SU-DHL-6 (cell line): Measurements from ENCODE around the gene ZMPSTE24.

Experiments
- H2AFZ ChIP-seq: fragments of 200-600 bp; sonication (generic); 2 replicates; pipeline ENCODE4 v1.6.1; 2014; ENCODE audit warnings: low read depth, mild to moderate bottlenecking, moderate library complexity, mixed read lengths, antibody characterized with exemption, low read length; ENCODE audit not compliant: severe bottlenecking
- H3F3A ChIP-seq: fragments of 200-600 bp; shearing (Covaris generic); 2 replicates; pipeline ENCODE4 v1.6.0; 2016; ENCODE audit warnings: antibody characterized with exemption, mild to moderate bottlenecking; ENCODE audit not compliant: insufficient read depth
- H3K27ac ChIP-seq: fragments of 200-600 bp; sonication (generic); 2 replicates; pipeline ENCODE4 v1.5.1; 2016; ENCODE audit warnings: low read depth, mild to moderate bottlenecking, low read length, moderate library complexity, mixed read lengths
- H3K27me3 ChIP-seq: fragments of 200-600 bp; sonication (generic), shearing (Covaris generic); 2 replicates; pipeline ENCODE4 v1.6.0; 2014; ENCODE audit warnings: mild to moderate bottlenecking, low read length
- H3K36me3 ChIP-seq: fragments of 200-600 bp; sonication (generic); 2 replicates; pipeline ENCODE4 v1.6.1; 2014; ENCODE audit warnings: mild to moderate bottlenecking, low read length, mixed read lengths
- H3K4me2 ChIP-seq: fragments of 300-600, 200-600 bp; shearing (Covaris generic), sonication (generic); 2 replicates; pipeline ENCODE4 v1.6.0; 2014; ENCODE audit warnings: low read length, low read depth, mild to moderate bottlenecking; ENCODE audit not compliant: poor library complexity, severe bottlenecking
- H3K4me3 ChIP-seq: fragments of 200-600 bp; sonication (generic); 2 replicates; pipeline ENCODE4 v1.5.1; 2014; ENCODE audit warnings: antibody characterized with exemption, low read length, mild to moderate bottlenecking, mixed read lengths; ENCODE audit not compliant: insufficient read depth, poor library complexity, severe bottlenecking
- H3K79me2 ChIP-seq: fragments of 200-600 bp; sonication (generic); 2 replicates; pipeline ENCODE4 v1.6.1; 2014; ENCODE audit warnings: mild to moderate bottlenecking, low read length, moderate library complexity; ENCODE audit not compliant: insufficient read depth
- H3K9ac ChIP-seq: fragments of 200-600 bp; sonication (generic); 2 replicates; pipeline ENCODE4 v1.7.0; 2014; ENCODE audit warnings: mild to moderate bottlenecking, low read length
- H3K9me2 ChIP-seq: fragments of 200-600 bp; sonication (generic); replicated peaks from 2 replicates; pipeline ENCODE4 v1.6.1; 2014; ENCODE audit warnings: low read length; ENCODE audit not compliant: insufficient read depth
- H3K9me3 ChIP-seq: fragments of 200-600 bp; sonication (generic); 2 replicates; pipeline ENCODE4 v1.6.1; 2014; ENCODE audit warnings: low read length, mixed read lengths; ENCODE audit not compliant: insufficient read depth
- H4K20me1 ChIP-seq: fragments of 200-600 bp; sonication (generic); 2 replicates; pipeline ENCODE4 v1.6.1; 2014; ENCODE audit warnings: low read depth, mild to moderate bottlenecking, antibody characterized with exemption, low read length, moderate library complexity, mixed read lengths
- EZH2phosphoT487 ChIP-seq: fragments of 200-600 bp; sonication (generic), shearing (Covaris generic); conservative IDR thresholded peaks from 2 replicates; pipeline ENCODE4 v1.6.1; 2018; ENCODE audit warnings: mild to moderate bottlenecking, antibody characterized with exemption, low read length, moderate library complexity, mixed read lengths
- TF ChIP-seq, protein P1 (sequence below): fragments of 200-600 bp; sonication (generic); IDR thresholded peaks from one replicate; pipeline ENCODE4 v1.5.1; 2017; ENCODE audit warnings: antibody characterized with exemption, mild to moderate bottlenecking, low read length, moderate library complexity; ENCODE audit not compliant: insufficient read depth, poor library complexity, severe bottlenecking

ZMPSTE24 gene

DNA sequence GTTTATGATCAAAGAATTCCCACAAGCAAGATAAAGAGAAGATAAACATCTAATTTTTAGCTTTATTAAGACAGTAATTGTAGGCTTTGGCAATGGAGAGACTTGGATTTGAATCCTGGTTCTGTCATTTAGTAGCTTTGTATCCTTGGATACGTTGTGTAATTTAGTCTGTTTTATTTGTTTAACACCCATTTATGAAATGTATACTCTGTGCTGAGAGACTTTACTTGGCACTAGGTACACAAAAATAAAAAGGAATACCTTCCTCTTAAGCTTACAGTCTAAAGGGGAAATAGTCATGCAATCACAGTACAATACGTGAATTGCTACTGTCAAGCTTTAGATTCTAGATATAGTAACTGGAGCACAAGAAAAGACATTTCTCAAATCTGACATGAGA lies 23.8 kb downstream of the ZMPSTE24 start:
- Histone ChIP-seq H3K9me2 (no peaks in the 10 kb centered on the region), H3K4me3 (no peak overlapping the region), H3K4me2 (no peak overlapping the region), H3K27ac (no peak overlapping the region), H4K20me1 (no peaks in the 10 kb centered on the region), H3K79me2 (no peaks in the 10 kb centered on the region; the same call in 1 of the 2 replicates), H3K9ac (no peak overlapping the region), H2AFZ (no peak overlapping the region), H3F3A (no peaks in the 10 kb centered on the region; the same call in 1 of the 2 replicates), H3K36me3 (peaks cover 7% of the 10 kb centered on the region; the same call in 1 of the 2 replicates), H3K27me3 (no peaks in the 10 kb centered on the region), H3K9me3 (no peaks in the 10 kb centered on the region)
- TF ChIP-seq, protein P1, sequence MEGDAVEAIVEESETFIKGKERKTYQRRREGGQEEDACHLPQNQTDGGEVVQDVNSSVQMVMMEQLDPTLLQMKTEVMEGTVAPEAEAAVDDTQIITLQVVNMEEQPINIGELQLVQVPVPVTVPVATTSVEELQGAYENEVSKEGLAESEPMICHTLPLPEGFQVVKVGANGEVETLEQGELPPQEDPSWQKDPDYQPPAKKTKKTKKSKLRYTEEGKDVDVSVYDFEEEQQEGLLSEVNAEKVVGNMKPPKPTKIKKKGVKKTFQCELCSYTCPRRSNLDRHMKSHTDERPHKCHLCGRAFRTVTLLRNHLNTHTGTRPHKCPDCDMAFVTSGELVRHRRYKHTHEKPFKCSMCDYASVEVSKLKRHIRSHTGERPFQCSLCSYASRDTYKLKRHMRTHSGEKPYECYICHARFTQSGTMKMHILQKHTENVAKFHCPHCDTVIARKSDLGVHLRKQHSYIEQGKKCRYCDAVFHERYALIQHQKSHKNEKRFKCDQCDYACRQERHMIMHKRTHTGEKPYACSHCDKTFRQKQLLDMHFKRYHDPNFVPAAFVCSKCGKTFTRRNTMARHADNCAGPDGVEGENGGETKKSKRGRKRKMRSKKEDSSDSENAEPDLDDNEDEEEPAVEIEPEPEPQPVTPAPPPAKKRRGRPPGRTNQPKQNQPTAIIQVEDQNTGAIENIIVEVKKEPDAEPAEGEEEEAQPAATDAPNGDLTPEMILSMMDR: no peak
- TF ChIP-seq EZH2phosphoT487: no peak

DNA sequence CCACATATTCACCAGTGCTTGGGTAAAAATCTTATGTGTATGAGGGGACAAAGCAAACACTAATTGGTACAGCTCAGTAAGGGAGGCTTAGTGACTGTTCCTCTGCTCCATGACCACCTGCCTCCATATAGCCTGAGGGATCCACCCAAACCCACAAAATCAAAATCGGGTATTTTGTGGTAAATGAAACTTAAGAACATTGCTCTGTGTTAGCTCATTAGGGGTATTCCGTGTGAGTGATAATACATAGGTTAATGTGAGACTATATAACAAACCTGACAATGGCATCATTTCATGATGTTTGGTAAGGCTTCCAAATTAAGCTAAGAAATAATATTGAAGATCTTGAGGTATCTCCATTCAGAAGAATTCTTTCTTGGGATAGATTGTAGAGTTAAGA lies 33.3 kb downstream of the ZMPSTE24 start:
- Histone ChIP-seq H3K9me2 (no peaks in the 10 kb centered on the region), H3K9me3 (no peaks in the 10 kb centered on the region), H3K9ac (no peak overlapping the region), H2AFZ (no peak overlapping the region), H3F3A (peaks cover 6% of the 10 kb centered on the region; the same call in 1 of the 2 replicates), H3K4me2 (no peak overlapping the region), H3K79me2 (no peaks in the 10 kb centered on the region), H4K20me1 (no peaks in the 10 kb centered on the region), H3K27ac (no peak overlapping the region), H3K36me3 (peaks cover 12% of the 10 kb centered on the region; the same call in 1 of the 2 replicates), H3K4me3 (no peak overlapping the region), H3K27me3 (no peaks in the 10 kb centered on the region)
- TF ChIP-seq, protein P1: no peak
- no peak for TF ChIP-seq EZH2phosphoT487

DNA sequence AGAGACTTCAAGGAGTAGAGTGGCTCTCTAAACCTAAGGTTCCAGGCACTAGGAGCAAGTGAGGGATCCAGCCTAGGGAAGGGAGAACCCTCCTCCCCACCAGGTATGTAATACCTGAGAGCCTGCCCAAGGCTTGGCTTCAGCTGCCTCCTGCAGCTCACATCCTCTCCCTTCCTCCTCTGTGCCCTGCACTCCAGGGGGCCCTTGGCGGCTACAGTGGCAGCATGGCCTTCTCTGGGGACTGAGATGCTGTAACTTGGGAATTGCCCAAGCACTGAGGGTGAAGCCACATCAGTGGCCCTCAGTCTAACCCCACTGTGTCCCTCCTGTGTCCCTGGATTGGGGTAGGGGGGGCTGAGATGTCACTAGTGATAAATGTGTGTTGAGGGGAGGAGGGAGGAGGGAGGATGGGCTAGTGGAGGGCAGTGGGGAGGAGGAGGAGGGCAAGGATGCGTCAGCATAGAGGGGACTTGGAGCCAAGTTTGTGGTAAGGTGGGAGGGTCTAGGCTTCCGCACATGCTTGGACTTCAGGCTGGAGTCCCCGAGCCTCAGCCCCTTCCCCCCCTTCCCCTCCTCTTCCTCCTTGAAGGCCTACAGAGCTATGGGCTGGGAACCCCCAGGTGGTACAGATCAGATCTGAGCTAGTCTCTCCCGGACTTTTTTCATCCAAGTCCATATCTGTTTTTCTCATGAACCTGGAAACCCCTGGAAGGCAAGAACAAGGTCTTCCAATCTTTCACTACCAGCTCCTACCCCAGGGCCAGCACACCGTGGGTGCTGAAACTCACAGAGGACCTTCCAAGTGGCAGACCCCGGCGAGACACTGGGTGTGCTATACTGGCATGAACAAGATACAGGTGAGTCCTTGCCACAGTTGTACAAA lies 41.6 kb downstream of the ZMPSTE24 start:
- Histone ChIP-seq H3K79me2 (no peaks in the 10 kb centered on the region), H3K9me2 (no peaks in the 10 kb centered on the region), H3K9me3 (no peaks in the 10 kb centered on the region), H3F3A (no peaks in the 10 kb centered on the region), H3K4me3 (no peak overlapping the region), H3K4me2 (no peak overlapping the region), H3K27ac (no peak overlapping the region), H3K27me3 (no peaks in the 10 kb centered on the region), H3K36me3 (no peaks in the 10 kb centered on the region), H2AFZ (no peak overlapping the region), H4K20me1 (no peaks in the 10 kb centered on the region), H3K9ac (no peak overlapping the region)
- TF ChIP-seq, protein P1: no peak
- no peak for TF ChIP-seq EZH2phosphoT487
